ENCODE data around the gene IFNAR1. TPM values are rescaled to one million over a fixed set of nuclear protein-coding genes. Genes with fewer than 3 reads are reported as not detected.

IFNAR1 gene
- total and polyA plus RNA-seq, 2 of the 4 experiments (the other 2 are of a cell fraction) = 7.8 to 9.9 TPM

- H3K36me3 ChIP-seq (ENCODE audit: control insufficient read depth, insufficient read depth, low read length) = peaks cover 6% of the 10 kb centered on the region; the same call in 1 of the 2 replicates
- no peak overlapping the region for H4K8ac ChIP-seq (ENCODE audit: low read depth in 2 of 2, low read length in 2 of 2)
- ATAC-seq (ENCODE audit: low read depth) = no peak
- no peak overlapping the region for H4K91ac ChIP-seq (ENCODE audit: insufficient read depth, low read depth, low read length)
- H3K9ac ChIP-seq (ENCODE audit: low read depth, low read length) = no peak overlapping the region
- H3K23ac ChIP-seq (ENCODE audit: low read depth, low read length) = no peak overlapping the region
- no peaks in the 10 kb centered on the region for H4K20me1 ChIP-seq (ENCODE audit: insufficient read depth, low read length)
- H3K4ac ChIP-seq (ENCODE audit: low read depth, low read length) = no peak overlapping the region
- H3K4me2 ChIP-seq (ENCODE audit: low read depth, low read length) = no peak overlapping the region
- H2BK120ac ChIP-seq (ENCODE audit: low read depth, low read length) = no peak overlapping the region
- H3K56ac ChIP-seq (ENCODE audit: extremely low read depth, insufficient read depth, low read length) = no peak overlapping the region
- no peak overlapping the region for H2BK20ac ChIP-seq (ENCODE audit: low read depth, low read length)
- in situ Hi-C loops (cut with MboI; ENCODE audit: low sequenced_read_pairs) (no loop called here), dilution Hi-C loops (cut with HindIII; ENCODE audit: low sequenced_read_pairs, unreplicated experiment) (no loop called here), intact Hi-C loops (cut with micrococcal nuclease) (no loop called here)
- H3K4me1 ChIP-seq (ENCODE audit: control insufficient read depth, insufficient read depth, low read length) = peaks cover 5% of the 10 kb centered on the region
- no peak overlapping the region for H2BK15ac ChIP-seq (ENCODE audit: low read depth, low read length)
- H3K4me3 ChIP-seq (ENCODE audit: insufficient read depth, low read depth, low read length) = no peak overlapping the region
- H2BK5ac ChIP-seq (ENCODE audit: low read depth, low read length, poor library complexity, severe bottlenecking) = no peak overlapping the region
- TF ChIP-seq ELK1 (IDR thresholded peaks at IDR 0.05; ENCODE audit: borderline replicate concordance, low read depth, low read length) (no peak), RAD21 (IDR thresholded peaks at IDR 0.05; ENCODE audit: low read length) (no peak), RCOR1 (IDR thresholded peaks at IDR 0.05; ENCODE audit: insufficient replicate concordance, low read length) (no peak), NFE2L2 (IDR thresholded peaks at IDR 0.05; ENCODE audit: low read depth, low read length) (no peak), FOS (IDR thresholded peaks at IDR 0.05; ENCODE audit: low read depth, low read length) (no peak), MXI1 (IDR thresholded peaks at IDR 0.05; ENCODE audit: borderline replicate concordance, low read depth, low read length) (no peak), POLR2A (IDR thresholded peaks at IDR 0.05; ENCODE audit: low read depth, low read length) (no peak), USF2 (IDR thresholded peaks at IDR 0.05; ENCODE audit: low read depth, low read length) (no peak), BHLHE40 (IDR thresholded peaks at IDR 0.05; ENCODE audit: low read depth, low read length) (no peak), MAZ (IDR thresholded peaks at IDR 0.05; ENCODE audit: borderline replicate concordance, low read depth, low read length) (no peak), RFX5 (IDR thresholded peaks at IDR 0.05; ENCODE audit: low read depth, low read length) (no peak), SMC3 (IDR thresholded peaks at IDR 0.05; ENCODE audit: low read depth, low read length) (no peak)
- WGBS, 2 experiments (ENCODE audit: extremely low coverage in 2 of 2, insufficient read length in 1 of 2) = 62% methylated on average over 3 of the region's 5 CpGs; no CpG with 5 or more reads in 1 of the 2 experiments
- no peak overlapping the region for H3K14ac ChIP-seq (replicated peaks; ENCODE audit: low read depth, low read length)
- DNase-seq = no peak
- H2AK9ac ChIP-seq (replicated peaks; ENCODE audit: low read depth, low read length, poor library complexity) = no peak overlapping the region
- H3K9me3 ChIP-seq (ENCODE audit: control insufficient read depth, insufficient read depth, low read length) = no peaks in the 10 kb centered on the region
- H3K27ac ChIP-seq (ENCODE audit: insufficient read depth, low read length) = no peak overlapping the region
- H4K5ac ChIP-seq (ENCODE audit: low read depth, low read length) = no peak overlapping the region
- CTCF ChIA-PET = no interaction called here
- H2AFZ ChIP-seq (replicated peaks; ENCODE audit: low read length, poor library complexity) = no peak overlapping the region
- H3K9me1 ChIP-seq (ENCODE audit: insufficient read depth, low read length) = no peaks in the 10 kb centered on the region
- H2AK5ac ChIP-seq (ENCODE audit: low read depth, low read length) = no peak overlapping the region
- no peak overlapping the region for H3K18ac ChIP-seq (ENCODE audit: low read depth, low read length)
- BruUV-seq (replicated peaks) = no TSS peak
- H3K79me1 ChIP-seq (ENCODE audit: low read depth in 1 of 2, low read length in 2 of 2) = no peaks in the 10 kb centered on the region
- POLR2A ChIA-PET (ENCODE audit: unreplicated experiment) = no interaction called here
- no peaks in the 10 kb centered on the region for H3K27me3 ChIP-seq (ENCODE audit: control insufficient read depth, insufficient read depth, low read length)
Observed at GRCh38 chr21:33299181-33299752, 25.5 kb upstream of the IFNAR1 start.

Data from IMR-90 (cell line).